Mucosa of descending colon (tissue), 3 donors: ENCODE measurements around the gene GPR27. TPM values are rescaled to one million over a fixed set of nuclear protein-coding genes. Genes with fewer than 3 reads are reported as not detected.

Experiments
- total RNA-seq, 3 donors: library from RNA; stranded (reverse); fragmentation: NEBNext Ultra II Directional in 2 of 3; extraction: Animal tissue kit (Norgen Biotek cat#: 25700) in 2 of 3; gene quantifications; one replicate each; pipeline versions ENCODE4 v1.2.1 to v1.2.4, GENCODE V29; 2021 to 2023
- donor health status: DM: no; HTN: no; CAD: no; lungs with moderate emphysema.
- donor health status: DM: no; HTN: no; CAD: no.
- donor health status: DM: no; HTN: yes; CAD: no.

The GPR27 gene
- total RNA-seq, 3 donors from 2014 or later = 0.14 to 2.1 (median 0.39) TPM

Other genes starting within 250 kb of the GPR27 start
- gene FOXP1, start 170.1 kb upstream of the GPR27 start, total RNA-seq = 100 to 1,000 TPM; 133 to 217 (median 214) TPM
- 10 to 100 TPM; 40.6 to 57.1 (median 48.4) TPM for gene EIF4E3, start 28.5 kb upstream of the GPR27 start, total RNA-seq
- under 1 TPM in 1 of 3 donors, not detected in 2; 0.46 TPM for gene PROK2, start 31.3 kb downstream of the GPR27 start, total RNA-seq